ENCODE measurements around the gene ASGR1. TPM values are rescaled to one million over a fixed set of nuclear protein-coding genes. Genes with fewer than 3 reads are reported as not detected.

Gene ASGR1
- total RNA-seq, 2 experiments from 2014 or later, result 1.1 to 2.2 TPM

DNA sequence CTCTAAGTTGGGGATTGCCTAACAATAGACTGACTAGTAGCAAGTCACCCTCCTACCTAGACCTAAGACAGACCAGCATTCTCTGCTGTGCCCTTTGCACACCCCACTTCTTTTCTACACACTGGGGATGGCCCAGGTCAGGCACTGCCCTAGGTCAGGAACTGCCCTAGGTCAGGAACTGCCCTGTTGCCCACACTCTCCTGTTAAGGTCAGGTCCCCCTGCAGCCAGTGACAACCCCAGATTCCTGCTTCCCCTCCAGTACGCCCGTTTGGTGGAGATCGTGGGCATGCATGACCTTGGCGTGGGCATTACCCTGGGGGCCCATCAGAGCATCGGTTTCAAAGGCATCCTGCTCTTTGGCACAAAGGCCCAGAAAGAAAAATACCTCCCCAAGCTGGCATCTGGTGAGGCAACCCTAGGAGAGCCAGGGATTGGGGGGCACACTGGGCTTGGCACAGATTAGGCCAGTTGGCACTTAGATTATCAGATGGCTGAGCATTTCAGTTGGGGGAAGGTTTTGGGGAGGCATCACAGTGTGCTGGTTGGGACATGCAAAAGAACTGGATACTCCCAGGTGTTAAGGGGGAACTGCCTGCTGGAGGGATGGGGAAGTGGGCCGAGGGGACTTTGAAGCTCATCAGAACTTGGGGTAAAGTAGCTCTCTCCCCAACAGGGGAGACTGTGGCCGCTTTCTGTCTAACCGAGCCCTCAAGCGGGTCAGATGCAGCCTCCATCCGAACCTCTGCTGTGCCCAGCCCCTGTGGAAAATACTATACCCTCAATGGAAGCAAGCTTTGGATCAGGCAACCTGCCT is 42.3 kb upstream of the ASGR1 start:
- ChIA-PET POLR2A (interaction anchor here (0.6 to 0.9 kb wide), 3 partner anchors 13 to 63 kb away, joined by 3 to 4 read pairs (median 3); partner anchors contain the start of gene DVL2), CTCF (interaction anchor here (0.6 to 3.6 kb wide), 13 partner anchors 9 to 1689 kb away, joined by 3 to 25 read pairs (median 4); partner anchors contain the start of genes DVL2 and GABARAP)
- H3K27me3 Mint-ChIP-seq, result no peaks in the 10 kb centered on the region
- no peaks in the 10 kb centered on the region for H3K9me3 Mint-ChIP-seq (ENCODE audit: low read depth)
- H3K27ac Mint-ChIP-seq, result no peak overlapping the region
- DNase-seq, result no peak
- peaks cover 27% of the 10 kb centered on the region for H3K36me3 Mint-ChIP-seq (ENCODE audit: low read depth)
- ATAC-seq, result no peak
- peaks cover 33% of the 10 kb centered on the region for H3K4me1 Mint-ChIP-seq
- intact Hi-C loops (cut with DNase I, micrococcal nuclease), result loop anchor here in 1 of 2 experiments (1.0 kb wide), 1 partner anchor 75 kb away; no protein-coding TSS in a partner anchor
- H3K4me3 Mint-ChIP-seq, result peak overlapping the region; percentile 89

DNA sequence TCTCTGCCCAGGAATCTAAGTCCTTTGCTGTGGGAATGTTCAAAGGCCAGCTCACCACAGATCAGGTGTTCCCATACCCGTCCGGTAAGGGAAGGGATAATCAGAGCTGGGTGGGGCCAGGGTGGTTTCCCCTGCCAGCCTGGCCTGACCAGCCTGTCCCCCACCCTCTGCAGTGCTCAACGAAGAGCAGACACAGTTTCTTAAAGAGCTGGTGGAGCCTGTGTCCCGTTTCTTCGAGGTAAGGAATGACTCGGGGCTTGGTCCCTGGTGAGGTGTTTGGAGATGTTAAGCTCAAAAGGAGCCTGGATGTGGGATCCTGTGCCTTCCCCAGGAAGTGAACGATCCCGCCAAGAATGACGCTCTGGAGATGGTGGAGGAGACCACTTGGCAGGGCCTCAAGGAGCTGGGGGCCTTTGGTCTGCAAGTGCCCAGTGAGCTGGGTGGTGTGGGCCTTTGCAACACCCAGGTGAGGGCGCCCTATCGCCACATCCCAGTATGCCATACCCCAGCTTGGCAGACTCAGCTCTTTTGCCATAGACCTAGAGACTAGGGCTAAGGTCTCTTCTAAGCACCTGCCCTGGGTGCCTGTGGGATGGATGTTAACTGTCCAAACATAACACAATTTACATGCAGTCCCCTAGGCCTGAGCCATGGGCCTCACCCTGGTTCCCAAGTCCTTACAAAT is 41.6 kb upstream of the ASGR1 start:
- H3K27me3 Mint-ChIP-seq, result no peaks in the 10 kb centered on the region
- DNase-seq, result peak; percentile 84

DNA sequence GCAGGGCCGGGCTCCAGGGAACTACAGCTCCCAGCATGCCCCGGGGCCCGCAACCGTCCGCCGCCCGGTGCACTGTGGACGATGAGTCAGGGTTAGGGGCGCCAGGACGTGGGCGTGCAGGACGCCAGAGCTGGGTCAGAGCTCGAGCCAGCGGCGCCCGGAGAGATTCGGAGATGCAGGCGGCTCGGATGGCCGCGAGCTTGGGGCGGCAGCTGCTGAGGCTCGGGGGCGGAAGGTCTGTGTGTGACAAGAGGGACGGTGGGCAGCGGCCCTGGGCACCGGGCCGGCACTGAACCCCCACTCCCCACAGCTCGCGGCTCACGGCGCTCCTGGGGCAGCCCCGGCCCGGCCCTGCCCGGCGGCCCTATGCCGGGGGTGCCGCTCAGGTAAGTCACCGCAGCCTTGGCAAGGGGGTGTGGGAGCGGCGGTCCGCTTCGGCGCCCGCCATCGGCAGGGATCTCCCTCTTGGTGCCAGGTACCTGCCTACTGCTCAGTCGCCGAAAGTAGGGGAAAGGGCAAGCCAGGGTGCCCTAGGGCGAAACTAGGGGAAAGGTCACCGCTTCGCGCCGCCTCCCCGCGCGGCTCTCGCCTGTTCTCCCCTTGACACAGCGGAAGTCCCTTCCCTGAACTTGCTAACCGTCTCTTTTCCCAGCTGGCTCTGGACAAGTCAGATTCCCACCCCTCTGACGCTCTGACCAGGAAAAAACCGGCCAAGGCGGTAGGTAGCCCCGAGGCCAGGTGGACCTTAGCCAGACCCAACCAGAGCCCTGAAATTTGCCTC is 40.8 kb upstream of the ASGR1 start, which contains the start of the genes ACADVL and DLG4:
Gene ACADVL, plus strand, starts transcription at position 127 of the 781 bp plus-strand sequence. Its CDS starts 47 bp downstream, at position 174.
Gene DLG4, minus strand, starts transcription at position 25 of the 781 bp plus-strand sequence.
- H3K36me3 Mint-ChIP-seq (ENCODE audit: low read depth), result peaks cover 24% of the 10 kb centered on the region
- ATAC-seq (peak; percentile 73), DNase-seq (peak; percentile 94)
- CTCF ChIA-PET, result interaction anchor here (0.7 to 3.6 kb wide), 16 partner anchors 10 to 174 kb away, joined by 3 to 25 read pairs (median 4); partner anchors contain the start of genes CTDNEP1, DVL2 and GABARAP
- H3K27me3 Mint-ChIP-seq, result no peaks in the 10 kb centered on the region
- intact Hi-C loops (cut with DNase I, micrococcal nuclease), result loop anchor here (1.0 to 10.0 kb wide), 4 partner anchors 14 to 575 kb away; partner anchors contain the start of genes DVL2 (in 2 of the 2), ELP5 (in 1 of the 2), GABARAP (in 1 of the 2) and KIAA0753 (in 1 of the 2)
- H3K4me3 Mint-ChIP-seq, result peak within 1 kb of the TSS; percentile 89
- H3K4me1 Mint-ChIP-seq, result peaks cover 47% of the 10 kb centered on the region
- H3K27ac Mint-ChIP-seq, result peak within 1 kb of the TSS; percentile 96
- POLR2A ChIA-PET, result interaction anchor here (0.6 to 1.6 kb wide), 6 partner anchors 14 to 186 kb away, joined by 3 to 7 read pairs (median 4); partner anchors contain the start of gene DVL2
- no peaks in the 10 kb centered on the region for H3K9me3 Mint-ChIP-seq (ENCODE audit: low read depth)

More for the DNA sequence above, 41.6 kb upstream of the ASGR1 start:
- CTCF ChIA-PET, result interaction anchor here (0.7 to 3.6 kb wide), 16 partner anchors 10 to 175 kb away, joined by 3 to 25 read pairs (median 4); partner anchors contain the start of genes CTDNEP1, DVL2 and GABARAP
- Mint-ChIP-seq H3K4me3 (peak overlapping the region; percentile 89), H3K4me1 (peaks cover 41% of the 10 kb centered on the region), H3K36me3 (ENCODE audit: low read depth) (peaks cover 24% of the 10 kb centered on the region), H3K27ac (peak overlapping the region; percentile 90), H3K9me3 (ENCODE audit: low read depth) (no peaks in the 10 kb centered on the region)
- POLR2A ChIA-PET, result interaction anchor here (0.6 to 1.6 kb wide), 5 partner anchors 13 to 175 kb away, joined by 3 to 6 read pairs (median 3); partner anchors contain the start of gene DVL2
- intact Hi-C loops (cut with DNase I, micrococcal nuclease), result loop anchor here in 1 of 2 experiments (1.0 kb wide), 1 partner anchor 76 kb away; no protein-coding TSS in a partner anchor
- peak; percentile 62 for ATAC-seq

DNA sequence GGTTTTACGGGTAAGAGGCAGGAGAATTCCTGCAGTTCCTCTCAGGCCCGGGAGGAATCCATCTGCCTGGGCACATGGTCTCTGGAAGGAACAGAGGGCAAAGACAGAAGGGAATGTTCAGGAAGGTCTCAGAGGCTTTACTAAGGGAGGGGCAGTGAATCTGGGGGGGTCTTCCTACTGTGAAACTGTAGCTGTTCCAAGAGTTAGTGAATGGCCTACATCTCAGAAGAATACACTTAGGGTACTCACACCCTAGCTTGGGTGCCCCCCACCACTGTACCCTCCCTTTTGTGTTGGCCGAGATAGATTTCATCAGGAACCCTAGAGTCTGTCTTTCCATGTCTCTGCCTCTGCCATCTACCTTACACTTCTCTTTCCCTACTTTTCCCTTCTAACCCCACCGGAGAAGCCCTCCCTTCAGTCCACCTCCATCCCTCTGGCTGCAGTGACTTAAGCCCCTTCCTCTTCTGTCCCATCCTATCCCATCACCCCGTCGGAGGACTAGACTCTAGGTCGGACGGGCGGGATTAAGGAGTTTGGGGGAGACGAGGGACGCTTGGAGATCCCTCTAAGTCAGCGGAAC is 40.1 kb upstream of the ASGR1 start:
- DNase-seq, result no peak
- Mint-ChIP-seq H3K27ac (peak overlapping the region; percentile 96), H3K9me3 (ENCODE audit: low read depth) (no peaks in the 10 kb centered on the region), H3K4me3 (peak overlapping the region; percentile 89), H3K36me3 (ENCODE audit: low read depth) (peaks cover 24% of the 10 kb centered on the region), H3K27me3 (no peaks in the 10 kb centered on the region), H3K4me1 (peaks cover 54% of the 10 kb centered on the region)
- ChIA-PET CTCF (interaction anchor here (0.7 to 3.6 kb wide), 9 partner anchors 12 to 173 kb away, joined by 3 to 25 read pairs (median 4); partner anchors contain the start of genes CTDNEP1, DVL2 and GABARAP), POLR2A (interaction anchor here (0.6 to 1.6 kb wide), 5 partner anchors 15 to 185 kb away, joined by 3 to 7 read pairs (median 5); partner anchors contain the start of gene DVL2)
- no peak for ATAC-seq
- intact Hi-C loops (cut with DNase I, micrococcal nuclease), result loop anchor here (1.0 to 10.0 kb wide), 4 partner anchors 15 to 575 kb away; partner anchors contain the start of genes DVL2 (in 2 of the 2), ELP5 (in 1 of the 2), GABARAP (in 1 of the 2) and KIAA0753 (in 1 of the 2)

DNA sequence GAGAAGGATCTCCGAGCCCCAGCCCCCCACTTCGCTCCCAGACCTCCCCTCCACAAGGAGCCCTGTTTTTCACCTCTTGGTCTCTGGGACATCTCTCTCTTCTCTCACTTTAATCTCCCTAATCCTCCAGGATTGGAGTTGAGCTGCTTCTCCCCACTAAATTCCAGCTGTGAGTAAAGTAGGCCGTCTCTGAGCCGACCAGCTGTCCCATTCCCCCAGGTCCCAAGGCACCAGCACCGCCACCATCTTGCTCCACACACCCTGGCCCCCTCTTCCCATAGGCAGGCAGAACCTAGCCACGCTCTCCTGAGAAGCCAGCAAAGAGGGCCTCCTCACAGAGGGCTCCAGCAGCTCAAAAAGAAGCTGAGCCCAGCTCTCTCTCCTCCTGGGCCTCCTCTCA is 39.6 kb upstream of the ASGR1 start:
- H3K27me3 Mint-ChIP-seq, result no peaks in the 10 kb centered on the region
- ChIA-PET CTCF (interaction anchor here (0.7 to 1.4 kb wide), 2 partner anchors 111 to 173 kb away, joined by 3 to 4 read pairs; no protein-coding TSS in a partner anchor), POLR2A (interaction anchor here (0.5 to 1.4 kb wide), 3 partner anchors 16 to 294 kb away, joined by 3 to 7 read pairs (median 3); partner anchors contain the start of gene DVL2)
- peaks cover 60% of the 10 kb centered on the region for H3K4me1 Mint-ChIP-seq
- peak overlapping the region; percentile 96 for H3K27ac Mint-ChIP-seq
- DNase-seq, result no peak
- ATAC-seq, result no peak
- intact Hi-C loops (cut with DNase I, micrococcal nuclease), result loop anchor here (1.0 to 10.0 kb wide), 4 partner anchors 16 to 574 kb away; partner anchors contain the start of genes DVL2 (in 2 of the 2), ELP5 (in 1 of the 2), GABARAP (in 1 of the 2) and KIAA0753 (in 1 of the 2)
- H3K4me3 Mint-ChIP-seq, result peak overlapping the region; percentile 89
- no peaks in the 10 kb centered on the region for H3K9me3 Mint-ChIP-seq (ENCODE audit: low read depth)
- H3K36me3 Mint-ChIP-seq (ENCODE audit: low read depth), result peaks cover 20% of the 10 kb centered on the region

DNA sequence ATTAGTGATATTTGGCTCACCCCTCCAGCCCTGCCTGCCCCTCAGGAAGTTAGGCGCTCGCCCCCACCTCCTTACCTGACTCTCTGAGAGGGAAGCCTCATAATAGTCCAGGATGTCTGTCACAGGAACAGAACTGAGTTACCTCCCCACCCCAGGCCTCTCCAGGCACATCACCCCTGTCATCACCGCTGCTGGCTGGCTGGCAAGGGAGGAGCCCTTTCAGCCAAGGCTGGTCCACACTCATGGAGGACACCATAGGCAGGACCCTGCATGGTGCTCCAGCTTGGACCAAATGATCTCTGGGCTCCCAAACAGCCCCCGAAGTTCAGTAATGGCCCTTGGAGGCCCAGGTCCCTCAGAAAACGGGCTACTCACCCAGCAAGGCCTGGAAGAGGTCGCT is 39.0 kb upstream of the ASGR1 start:
- Mint-ChIP-seq H3K4me3 (peak overlapping the region; percentile 63), H3K36me3 (ENCODE audit: low read depth) (peaks cover 15% of the 10 kb centered on the region), H3K9me3 (ENCODE audit: low read depth) (no peaks in the 10 kb centered on the region), H3K27ac (peak overlapping the region; percentile 96), H3K4me1 (peaks cover 65% of the 10 kb centered on the region), H3K27me3 (no peaks in the 10 kb centered on the region)
- ChIA-PET CTCF (no interaction called here), POLR2A (interaction anchor here (0.5 to 0.8 kb wide), 3 partner anchors 12 to 295 kb away, joined by 3 read pairs; no protein-coding TSS in a partner anchor)
- intact Hi-C loops (cut with DNase I, micrococcal nuclease), result loop anchor here in 1 of 2 experiments (10.0 kb wide), 1 partner anchor 573 kb away; the partner anchor contains the start of genes KIAA0753 and TXNDC17
- DNase-seq (peak; percentile 38), ATAC-seq (no peak)

DNA sequence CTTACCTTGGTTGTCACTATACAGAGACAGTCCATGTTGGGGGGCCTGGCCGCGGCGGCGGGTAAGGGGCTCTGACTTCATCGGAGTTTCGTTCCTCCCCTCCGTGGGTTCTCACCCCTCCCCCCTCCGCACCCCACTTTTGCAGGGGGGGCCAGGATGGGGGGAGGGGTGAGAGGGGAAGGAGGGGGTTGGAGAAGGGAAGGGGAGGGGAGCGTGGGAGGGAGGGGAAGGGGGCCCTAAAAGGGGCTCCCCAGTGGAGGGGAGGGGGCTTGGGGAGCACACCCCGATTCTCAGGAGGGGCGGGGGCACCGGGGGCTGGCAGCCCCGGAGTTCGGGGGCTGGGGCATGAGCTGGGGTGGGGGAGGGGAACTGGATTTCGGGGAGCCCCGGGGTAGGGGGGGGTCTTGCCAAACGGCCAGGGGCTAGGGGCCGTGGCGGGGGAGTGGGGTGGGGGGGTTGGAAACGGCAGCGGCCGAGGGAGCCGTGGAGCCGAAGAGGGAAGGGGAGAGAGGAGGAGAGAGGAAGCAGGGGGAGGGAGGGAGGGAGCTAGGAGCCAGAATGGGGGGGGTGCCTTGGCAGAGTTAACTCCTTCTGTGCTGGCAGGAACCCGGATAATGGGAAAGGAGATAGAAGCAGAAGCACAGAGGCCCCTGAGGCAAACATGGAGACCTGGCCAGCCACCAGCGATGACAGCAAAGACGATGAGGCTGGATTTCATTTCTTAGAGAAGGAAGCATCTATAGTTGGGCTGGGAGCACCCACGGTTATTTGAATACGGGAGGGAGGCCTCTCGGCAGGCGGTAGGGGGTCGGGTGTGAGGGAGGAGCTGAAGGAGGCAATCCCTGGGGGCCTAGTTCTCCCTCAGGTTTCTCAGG is 38.2 kb upstream of the ASGR1 start:
- no peaks in the 10 kb centered on the region for H3K27me3 Mint-ChIP-seq
- POLR2A ChIA-PET, result interaction anchor here (0.8 kb wide), 1 partner anchor 13 kb away, joined by 3 read pairs; no protein-coding TSS in a partner anchor
- intact Hi-C loops (cut with DNase I, micrococcal nuclease), result loop anchor here in 1 of 2 experiments (10.0 kb wide), 1 partner anchor 573 kb away; the partner anchor contains the start of genes KIAA0753 and TXNDC17
- DNase-seq, result peak; percentile 57
- H3K27ac Mint-ChIP-seq, result peak overlapping the region; percentile 96
- H3K4me1 Mint-ChIP-seq, result peaks cover 67% of the 10 kb centered on the region
- H3K36me3 Mint-ChIP-seq (ENCODE audit: low read depth), result peaks cover 9% of the 10 kb centered on the region
- peak overlapping the region; percentile 63 for H3K4me3 Mint-ChIP-seq
- ATAC-seq, result no peak
- no peaks in the 10 kb centered on the region for H3K9me3 Mint-ChIP-seq (ENCODE audit: low read depth)
- CTCF ChIA-PET, result no interaction called here

DNA sequence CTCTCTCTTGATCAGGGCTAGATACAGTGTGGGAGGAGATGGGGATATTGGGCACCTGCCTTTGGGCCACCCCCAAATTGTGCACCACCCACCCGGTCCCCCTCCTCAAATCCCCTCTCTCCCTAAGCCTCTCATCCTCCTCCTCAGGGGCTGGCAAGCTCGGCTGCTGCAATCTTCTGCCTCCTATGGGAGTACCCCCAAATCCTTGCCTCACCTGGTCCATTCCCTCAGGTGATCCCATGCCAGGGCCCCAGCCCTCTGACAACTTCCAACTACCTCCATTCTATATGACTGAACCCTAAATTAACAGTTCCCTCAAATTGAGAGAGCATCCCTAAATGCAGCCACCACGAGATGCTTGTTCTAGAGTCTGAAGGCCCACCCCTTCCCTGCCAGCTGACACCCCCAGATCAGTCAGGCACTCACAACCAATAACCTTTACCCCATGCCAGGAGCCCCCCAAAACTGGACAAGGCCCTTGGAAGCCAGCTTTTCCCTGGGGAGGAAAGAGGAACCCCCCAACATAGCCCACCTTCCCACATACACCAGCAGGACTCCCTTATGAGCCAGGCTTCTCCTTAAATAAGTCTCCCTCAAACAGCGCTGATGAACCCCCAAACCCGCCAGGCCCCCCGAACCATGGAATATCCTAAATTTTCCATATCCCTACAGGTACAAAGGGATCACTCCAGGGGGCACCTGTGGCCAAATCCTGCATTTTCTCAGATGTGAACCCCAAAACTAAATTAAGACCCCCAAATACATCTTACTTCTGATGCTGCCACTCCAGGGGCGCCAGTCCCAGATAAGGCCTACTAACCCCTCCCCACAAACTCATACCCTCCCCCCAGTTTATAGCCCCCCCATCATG is 37.3 kb upstream of the ASGR1 start:
- Mint-ChIP-seq H3K4me1 (peaks cover 73% of the 10 kb centered on the region), H3K36me3 (ENCODE audit: low read depth) (peaks cover 9% of the 10 kb centered on the region), H3K27me3 (peaks cover 5% of the 10 kb centered on the region), H3K4me3 (peak overlapping the region; percentile 35), H3K9me3 (ENCODE audit: low read depth) (no peaks in the 10 kb centered on the region), H3K27ac (peak overlapping the region; percentile 62)
- ChIA-PET POLR2A (no interaction called here), CTCF (no interaction called here)
- no peak for ATAC-seq
- intact Hi-C loops (cut with DNase I, micrococcal nuclease), result loop anchor here in 1 of 2 experiments (10.0 kb wide), 1 partner anchor 572 kb away; the partner anchor contains the start of genes KIAA0753 and TXNDC17
- no peak for DNase-seq
